HG03521 (cell line): ENCODE data around the gene DPY19L2.
A peak's percentile ranks its signal among the peaks of the same experiment; 100 is the strongest.
"Not testable (repeated sequence)": the region's sequence is repeated elsewhere in the genome, so short reads cannot be mapped to it uniquely, and the experiment has no call there.

Experiments
- ATAC-seq: cut with Tn5 transposase; IDR thresholded peaks from one replicate; pipeline ENCODE4 v1.9.1; 2021; ENCODE audit warnings: mild to moderate bottlenecking, moderate library complexity; ENCODE audit not compliant: unreplicated experiment

DPY19L2 gene

DNA sequence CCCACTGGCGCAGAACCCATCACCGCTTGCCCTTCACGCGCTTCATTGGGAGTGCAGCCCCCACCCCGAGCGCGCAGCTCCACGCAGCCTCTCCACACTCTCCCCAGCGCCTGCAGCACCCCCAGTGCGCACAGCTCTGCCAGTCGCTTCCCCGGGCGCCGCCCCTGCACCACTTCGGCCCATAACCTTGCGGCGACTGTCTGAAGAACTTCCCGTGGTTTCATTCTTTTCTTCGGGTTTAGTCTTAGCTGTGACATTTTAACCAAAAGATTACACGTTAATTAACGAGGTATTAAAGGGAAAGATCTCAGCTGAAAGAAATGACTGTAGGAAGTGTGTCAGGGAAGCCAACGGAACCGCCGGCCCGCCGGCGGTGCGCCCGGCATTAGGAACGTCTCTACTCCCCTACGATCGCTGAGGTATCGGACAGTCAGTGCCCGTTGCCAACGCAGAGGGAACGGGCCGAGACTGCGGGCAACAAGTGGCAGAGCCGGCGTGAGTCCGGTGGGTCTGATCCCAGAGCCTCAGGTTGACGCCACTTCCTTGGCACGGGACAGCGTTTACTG lies 590 bp upstream of the DPY19L2 start:
- ATAC-seq: peak; percentile 43

DNA sequence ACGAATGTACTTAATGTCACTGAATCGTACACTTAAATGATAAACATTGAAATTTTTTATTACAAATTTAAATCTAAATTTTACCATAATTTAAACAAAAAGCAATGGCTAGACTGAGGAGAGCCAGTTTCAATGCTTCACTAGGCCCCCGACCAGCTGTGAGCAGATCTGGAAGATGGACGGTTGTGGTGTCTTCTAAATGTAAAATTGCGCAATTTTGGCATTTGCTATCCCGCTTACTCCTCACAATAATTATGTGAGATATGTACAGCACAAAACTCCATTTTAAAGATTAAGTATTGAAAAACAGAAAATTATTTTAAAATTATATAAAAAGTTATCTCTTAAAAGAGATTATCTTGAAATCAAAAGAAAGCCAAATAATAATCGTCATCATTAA lies 5.3 kb downstream of the DPY19L2 start:
- ATAC-seq: not testable (repeated sequence)

GRCh38 chr12:63658501-63658900 lies 9.8 kb downstream of the DPY19L2 start:
- ATAC-seq: not testable (repeated sequence)

GRCh38 chr12:63656407-63656806 lies 11.9 kb downstream of the DPY19L2 start:
- ATAC-seq: not testable (repeated sequence)

DNA sequence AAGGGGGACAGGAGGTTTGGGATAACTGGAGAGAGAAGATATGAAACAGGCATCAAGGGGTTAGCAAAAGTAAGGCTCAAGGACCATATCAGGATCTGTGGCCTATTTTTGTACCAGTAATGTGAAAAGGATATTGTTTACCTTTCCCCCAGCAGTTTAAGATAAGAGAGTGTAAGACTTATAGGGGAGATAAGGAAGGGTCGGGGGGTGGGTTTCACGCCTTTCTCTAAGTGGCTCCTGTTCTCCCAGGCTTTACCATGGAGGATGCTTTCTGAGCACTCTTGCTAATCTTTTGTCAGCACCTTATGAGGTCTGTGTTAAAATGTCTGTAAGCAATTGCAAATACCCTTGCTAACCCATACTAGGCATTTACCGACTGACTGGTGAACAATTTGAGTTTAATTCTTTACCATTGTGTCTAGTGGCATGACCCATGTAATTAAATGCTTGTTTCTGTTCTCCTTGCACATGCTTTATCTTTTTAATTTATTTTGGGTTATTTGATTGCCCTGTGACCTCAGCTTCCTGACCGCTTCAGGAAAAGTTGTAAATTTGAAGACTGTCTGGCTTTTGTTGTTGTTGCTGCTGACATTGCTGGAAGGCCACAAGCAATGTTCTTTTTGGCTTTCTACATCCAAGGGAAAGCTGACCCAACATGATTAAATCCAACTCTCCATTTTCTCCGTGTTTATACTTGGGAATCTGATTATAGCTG lies 12.6 kb downstream of the DPY19L2 start:
- not testable (repeated sequence) for ATAC-seq

DNA sequence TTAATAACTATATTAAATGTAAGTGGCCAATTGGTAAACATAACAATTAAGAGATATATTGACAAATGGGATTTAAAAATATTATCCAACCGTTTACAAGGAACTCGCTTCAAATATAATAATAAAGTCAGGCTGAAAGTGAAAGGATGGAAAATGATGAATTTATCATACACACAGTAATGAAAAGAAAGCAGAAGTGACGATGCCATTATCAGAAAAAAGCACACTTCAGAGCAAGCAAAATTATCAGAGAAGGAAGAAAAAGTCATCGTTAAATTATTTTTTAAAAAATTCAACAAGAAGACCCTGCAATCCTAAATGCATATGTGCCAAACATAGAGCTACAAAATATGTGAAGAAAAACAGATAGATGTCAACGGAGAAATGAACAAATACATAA lies 13.8 kb downstream of the DPY19L2 start:
- not testable (repeated sequence) for ATAC-seq

DNA sequence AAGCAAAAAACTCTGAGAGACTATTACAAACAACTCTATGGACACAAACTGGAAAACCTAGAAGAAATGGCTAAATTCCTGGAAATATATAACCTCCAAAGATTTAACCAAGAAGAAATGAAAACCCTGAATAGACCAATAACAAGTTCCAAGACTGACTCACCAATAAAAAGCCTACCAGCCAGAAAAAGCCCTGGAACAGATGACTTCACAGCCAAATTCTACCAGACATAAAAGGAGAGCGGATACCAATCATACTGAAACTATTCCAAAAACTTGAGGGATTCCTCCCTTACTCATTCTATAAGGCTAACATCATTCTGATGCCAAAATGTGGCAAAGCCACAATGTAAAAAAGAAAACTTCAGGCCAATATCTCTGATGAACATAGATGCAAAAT lies 18.8 kb downstream of the DPY19L2 start:
- ATAC-seq: not testable (repeated sequence)

GRCh38 chr12:63643381-63644140 lies 24.7 kb downstream of the DPY19L2 start:
- not testable (repeated sequence) for ATAC-seq

DNA sequence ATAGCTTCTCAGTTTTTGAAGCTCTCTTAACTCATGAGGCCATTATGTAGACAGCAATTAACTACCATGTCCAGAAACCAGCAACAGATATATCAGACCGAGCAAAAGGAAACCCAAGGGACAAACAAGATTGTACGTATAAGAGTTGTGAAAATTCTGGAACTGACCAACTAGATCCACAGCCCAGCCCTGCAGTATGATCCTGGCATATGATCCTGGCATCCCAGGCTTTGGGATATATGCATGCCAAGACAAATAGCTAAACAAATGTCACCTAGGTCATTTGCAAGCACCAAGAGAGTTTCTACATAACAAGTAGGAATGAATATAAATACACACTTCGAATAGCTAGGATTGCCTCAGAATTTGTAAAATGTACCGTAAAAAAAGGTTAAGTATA lies 44.0 kb downstream of the DPY19L2 start:
- ATAC-seq: not testable (repeated sequence)

DNA sequence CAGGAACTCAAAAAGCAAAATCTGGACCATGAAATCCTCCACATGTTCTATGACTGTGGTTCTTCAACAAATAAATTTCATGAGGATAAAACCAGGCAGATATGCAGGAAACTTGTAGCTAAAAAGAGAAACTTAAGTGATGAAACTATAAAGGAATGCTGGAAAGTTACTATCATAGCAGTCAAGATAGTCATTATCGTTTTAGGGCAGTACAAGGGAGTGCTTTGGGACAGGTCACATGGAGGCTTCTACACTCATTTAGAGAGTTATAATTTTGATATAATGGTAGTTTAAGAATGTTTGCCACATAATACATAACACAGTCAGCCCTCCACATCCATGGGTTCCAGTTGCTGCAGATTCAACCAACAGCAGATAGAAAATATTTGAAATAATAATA lies 52.7 kb downstream of the DPY19L2 start:
- ATAC-seq: not testable (repeated sequence)

- not testable (repeated sequence) for ATAC-seq
These were observed 57.0 kb downstream of the DPY19L2 start for GRCh38 chr12:63611285-63611684.

DNA sequence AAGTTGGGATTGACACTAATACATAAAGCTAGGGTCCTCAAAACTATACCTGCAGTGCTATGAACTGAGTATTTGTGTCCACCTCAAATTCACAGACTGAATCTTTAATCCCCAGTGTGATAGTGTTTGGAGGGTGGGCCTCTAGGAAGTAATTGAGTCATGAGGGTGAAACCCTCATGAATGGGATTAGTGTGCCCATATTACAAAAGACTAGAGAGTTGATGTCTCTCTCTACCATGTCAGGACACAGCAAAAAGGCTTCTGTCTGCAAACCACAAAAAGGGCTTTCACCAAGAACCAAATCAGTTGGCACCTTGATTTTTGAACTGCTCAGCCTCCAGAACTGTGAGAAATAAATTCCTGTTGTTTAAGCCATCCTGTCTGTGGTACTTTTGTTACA lies 59.0 kb downstream of the DPY19L2 start:
- ATAC-seq: not testable (repeated sequence)

- not testable (repeated sequence) for ATAC-seq
These were observed 63.3 kb downstream of the DPY19L2 start for GRCh38 chr12:63604985-63605384.

- not testable (repeated sequence) for ATAC-seq
These were observed 73.5 kb downstream of the DPY19L2 start for GRCh38 chr12:63594828-63595227.

DNA sequence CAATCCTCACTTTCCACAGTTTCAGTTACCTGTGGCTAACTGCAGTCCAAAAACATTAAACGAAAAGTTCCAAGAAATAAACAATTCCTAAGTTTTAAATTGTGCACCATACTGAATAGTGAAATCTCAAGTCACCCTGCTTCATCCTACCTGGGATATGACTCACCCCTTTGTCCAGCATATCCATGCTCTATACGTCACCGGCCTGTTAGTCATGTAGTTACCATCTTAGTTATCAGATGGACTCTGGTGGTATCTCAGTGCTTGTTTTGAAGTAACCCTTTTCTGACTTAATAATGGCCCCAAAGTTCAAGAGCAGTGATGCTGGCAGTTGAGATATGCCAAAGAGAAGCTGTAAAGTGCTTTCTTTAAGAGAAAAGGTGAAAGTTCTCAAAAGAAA lies 83.9 kb downstream of the DPY19L2 start:
- not testable (repeated sequence) for ATAC-seq

DNA sequence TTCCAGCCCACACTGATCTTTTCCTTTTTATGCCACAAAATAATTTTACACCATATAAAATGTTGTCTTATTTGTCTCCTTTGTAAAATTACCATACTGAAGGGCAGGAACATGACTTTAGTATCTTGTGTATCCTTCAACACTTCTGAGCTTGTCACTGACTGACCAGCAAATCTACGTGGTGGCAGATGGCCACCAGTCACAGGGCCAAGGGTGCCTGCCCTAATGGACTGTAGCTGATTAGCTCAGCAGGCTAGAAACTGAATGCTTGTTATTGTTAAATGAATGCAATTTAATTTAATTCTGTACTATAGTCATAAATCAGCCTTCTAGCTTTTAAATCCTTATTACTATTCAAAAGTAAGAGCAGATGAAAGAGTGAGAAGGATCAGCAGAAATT lies 85.0 kb downstream of the DPY19L2 start:
- not testable (repeated sequence) for ATAC-seq

DNA sequence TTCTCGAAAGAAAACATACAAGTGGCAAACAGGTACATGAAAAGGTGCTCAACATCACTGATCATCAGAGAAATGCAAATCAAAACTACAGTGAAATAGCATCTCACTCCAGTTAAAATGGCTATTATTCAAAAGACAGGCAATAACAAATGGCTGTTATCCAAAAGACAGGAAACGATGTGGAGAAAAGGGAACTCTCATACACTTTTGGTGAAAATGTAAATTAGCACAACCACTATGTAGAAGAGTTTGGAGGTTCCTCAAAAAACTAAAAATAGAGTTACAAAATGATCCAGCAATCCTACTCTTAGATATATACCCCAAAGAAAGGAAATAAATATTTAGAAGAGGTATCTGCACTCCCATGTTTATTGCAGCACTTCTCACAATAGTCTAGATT lies 90.7 kb downstream of the DPY19L2 start:
- ATAC-seq: not testable (repeated sequence)

DNA sequence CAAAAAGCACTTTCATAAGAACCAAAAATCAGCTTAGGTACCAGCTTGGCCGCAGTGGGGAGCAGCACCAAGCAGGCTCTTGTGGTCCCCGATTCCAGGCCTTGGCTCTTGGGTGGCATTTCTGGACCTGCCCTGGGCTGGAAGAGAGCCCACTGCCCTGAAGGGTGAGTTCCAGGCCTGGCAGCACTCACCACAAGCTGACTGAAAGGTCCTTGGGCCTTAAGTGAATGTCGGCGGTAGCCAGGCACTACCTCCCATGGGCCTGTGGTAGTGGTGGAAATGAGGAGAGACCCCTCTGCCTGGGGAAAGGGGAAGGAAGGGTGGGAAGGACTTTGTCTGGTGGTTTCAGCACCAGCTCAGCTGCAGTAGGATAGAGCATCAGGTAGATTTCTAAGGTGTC lies 96.3 kb downstream of the DPY19L2 start:
- ATAC-seq: not testable (repeated sequence)

- ATAC-seq: not testable (repeated sequence)
These were observed 109.8 kb downstream of the DPY19L2 start for GRCh38 chr12:63558445-63558844.

GRCh38 chr12:63551397-63551796 lies 116.9 kb downstream of the DPY19L2 start:
- ATAC-seq: not testable (repeated sequence)

GRCh38 chr12:63549034-63549433 lies 119.3 kb downstream of the DPY19L2 start:
- not testable (repeated sequence) for ATAC-seq
